HCT116 (cell line): ENCODE data around the gene RRBP1. TPM values are rescaled to one million over a fixed set of nuclear protein-coding genes. Genes with fewer than 3 reads are reported as not detected.

ENCODE experiments used
- ATAC-seq: fragments of 200-7000 bp; cut with Tn5 transposase; 2 replicates; pipeline ENCODE4 v1.9.1; 2020; ENCODE audit warnings: mild to moderate bottlenecking, moderate library complexity
- BruUV-seq: library from RNA; stranded (reverse); fragments of 400-500 nt; replicated peaks from 2 replicates; lab custom pipeline; 2021; lab: Mats Ljungman, UMichigan
- CTCF ChIA-PET: fragments of 300-600 bp; sonication (Branson Sonifier 250); formaldehyde crosslinking; loops from one replicate; lab custom pipeline; 2021; ENCODE audit warnings: antibody characterized with exemption; lab: Charles Lee
- POLR2A ChIA-PET: fragments of 300-600, 350-600 bp; sonication (Branson Sonifier 250); formaldehyde crosslinking; loops from one replicate; lab custom pipeline; 2021; ENCODE audit warnings: antibody characterized with exemption; lab: Charles Lee
- RAD21 ChIA-PET, 2 experiments: fragments of 300-600 bp; sonication (Branson Sonifier 250); formaldehyde crosslinking; loops; one replicate each; lab custom pipeline; 2023; ENCODE audit warnings: low total read pairs in 2 of 2; ENCODE audit not compliant: uncharacterized antibody in 2 of 2, unreplicated experiment in 2 of 2, low non-redundant PET in 1 of 2; lab: Charles Lee
- DNase-seq: peaks from one replicate; pipeline ENCODE4 v3.0.0-alpha.2; 2010; ENCODE audit warnings: low read depth, low spot score
- H2AFZ ChIP-seq: fragments of 200-600 bp; shearing (Covaris generic), sonication (generic); 2 replicates; pipeline ENCODE4 v1.6.1; 2017; ENCODE audit warnings: low read depth, mixed run types, mixed read lengths, antibody characterized with exemption, low read length; ENCODE audit not compliant: poor library complexity, severe bottlenecking
- H3K27ac ChIP-seq: 2 replicates; pipeline ENCODE4 v1.5.1; 2012; ENCODE audit warnings: low read depth, low read length
- H3K27me3 ChIP-seq: fragments of 200-600 bp; sonication (generic); 2 replicates; pipeline ENCODE4 v1.6.1; 2016; ENCODE audit warnings: mixed run types, low read length, mixed read lengths; ENCODE audit not compliant: insufficient read depth
- H3K36me3 ChIP-seq, 2 experiments: fragments of 200-500 bp in 1 of 2; fragments of 200-600 bp in 1 of 2; sonication (Bioruptor generic) in 1 of 2; sonication (generic) in 1 of 2; 2 replicates each; pipeline versions ENCODE4 v1.5.1 to v1.6.1; 2014 to 2016; ENCODE audit warnings: low read length in 2 of 2, inconsistent platforms in 1 of 2, mixed read lengths in 1 of 2, mixed run types in 1 of 2; ENCODE audit not compliant: insufficient read depth in 2 of 2, control insufficient read depth in 1 of 2
- H3K4me1 ChIP-seq, 2 experiments: fragments of 200-600 bp in 1 of 2; sonication (generic) in 1 of 2; 2 replicates each; pipeline versions ENCODE4 v1.5.1 to v1.6.1; 2012 to 2017; ENCODE audit warnings: low read length in 2 of 2, inconsistent platforms in 1 of 2, mild to moderate bottlenecking in 1 of 2, mixed read lengths in 1 of 2, mixed run types in 1 of 2, moderate library complexity in 1 of 2; ENCODE audit not compliant: insufficient read depth in 2 of 2, control insufficient read depth in 1 of 2
- H3K4me2 ChIP-seq: fragments of 200-600 bp; sonication (generic); 2 replicates; pipeline ENCODE4 v1.6.1; 2017; ENCODE audit warnings: mixed run types, low read length, mixed read lengths
- H3K4me3 ChIP-seq, 2 experiments: fragments of 200-600 bp in 1 of 2; sonication (generic) in 1 of 2; replicated peaks in 1 of 2; 2 replicates each; pipeline ENCODE4 v1.5.1; 2011 to 2016; ENCODE audit warnings: low read length in 2 of 2, control low read depth in 1 of 2, low read depth in 1 of 2, mild to moderate bottlenecking in 1 of 2, mixed read lengths in 1 of 2, mixed run types in 1 of 2
- H3K79me2 ChIP-seq: fragments of 200-600 bp; sonication (generic); 2 replicates; pipeline ENCODE4 v1.6.1; 2017; ENCODE audit warnings: mild to moderate bottlenecking, mixed run types, low read length, moderate library complexity, mixed read lengths; ENCODE audit not compliant: insufficient read depth
- H3K9ac ChIP-seq: fragments of 200-600 bp; sonication (generic); 2 replicates; pipeline ENCODE4 v1.6.1; 2016; ENCODE audit warnings: low read length, mixed read lengths
- H3K9me2 ChIP-seq: fragments of 200-600 bp; sonication (generic), shearing (Covaris generic); 2 replicates; pipeline ENCODE4 v1.6.1; 2017; ENCODE audit warnings: mixed run types, mild to moderate bottlenecking, moderate library complexity; ENCODE audit not compliant: insufficient read depth
- H3K9me3 ChIP-seq, 2 experiments: fragments of 200-500 bp in 1 of 2; fragments of 200-600 bp in 1 of 2; sonication (Bioruptor generic) in 1 of 2; sonication (generic) in 1 of 2; 2 replicates each; pipeline ENCODE4 v1.6.1; 2014 to 2017; ENCODE audit warnings: low read length in 2 of 2, mixed read lengths in 2 of 2, inconsistent platforms in 1 of 2, low read depth in 1 of 2, mild to moderate bottlenecking in 1 of 2, mixed run types in 1 of 2, moderate library complexity in 1 of 2; ENCODE audit not compliant: control insufficient read depth in 1 of 2, insufficient read depth in 1 of 2
- H4K20me1 ChIP-seq: fragments of 200-600 bp; sonication (generic), shearing (Covaris generic); 2 replicates; pipeline ENCODE4 v1.6.1; 2017; ENCODE audit warnings: mixed run types, mild to moderate bottlenecking, moderate library complexity; ENCODE audit not compliant: insufficient read depth
- ATF3 ChIP-seq: IDR thresholded peaks from 2 replicates; pipeline ENCODE4 v1.6.1; 2012
- CTCF ChIP-seq, 3 experiments: fragments of 200-600 bp in 1 of 3; sonication (generic) in 1 of 3; IDR thresholded peaks in 2 of 3; conservative IDR thresholded peaks in 1 of 3; 2 replicates each; pipeline ENCODE4 v1.5.1; 2012 to 2017; ENCODE audit warnings: low read depth in 2 of 3, low read length in 2 of 3, antibody characterized with exemption in 1 of 3, borderline replicate concordance in 1 of 3, control low read depth in 1 of 3, mild to moderate bottlenecking in 1 of 3, mixed read lengths in 1 of 3, mixed run types in 1 of 3, moderate library complexity in 1 of 3; ENCODE audit not compliant: insufficient read depth in 1 of 3
- SP1 ChIP-seq: IDR thresholded peaks from 2 replicates; pipeline ENCODE4 v1.6.1; 2012; ENCODE audit warnings: low read depth
- intact Hi-C: fragments of 100-400 bp; cut with micrococcal nuclease; formaldehyde crosslinking; loops from 2 replicates; pipeline ENCODE4 v1.10.0; 2022
- total RNA-seq: library from RNA; stranded (reverse); gene quantifications from one replicate; pipeline ENCODE4 v1.2.1, GENCODE V29; 2021; ENCODE audit not compliant: unreplicated experiment

The RRBP1 gene
- total RNA-seq, 1 experiment from 2014 or later, result 123 TPM

GRCh38 chr20:17594443-17594842, 87.6 kb downstream of the RRBP1 start:
- peak; percentile 57 for TF ChIP-seq SP1
- no peak for TF ChIP-seq CTCF (IDR thresholded peaks at IDR 0.05 in 2 of 3, conservative IDR thresholded peaks at IDR 0.05 in 1 of 3; ENCODE audit: borderline replicate concordance in 1 of 3, insufficient read depth in 1 of 3, low read depth in 2 of 3, low read length in 2 of 3)
- H4K20me1 ChIP-seq, result peaks cover 18% of the 10 kb centered on the region; the same call in 1 of the 2 replicates
- H3K27me3 ChIP-seq, result no peaks in the 10 kb centered on the region
- H3K36me3 ChIP-seq, result 0 out of 4 replicates have a peak, but pooled peaks cover 0 to 14% of the 10 kb centered on the region in 2 experiments
- POLR2A ChIA-PET, result interaction anchor here (0.8 to 1.9 kb wide), 3 partner anchors 10 to 25 kb away, joined by 3 to 9 read pairs (median 4); partner anchors contain the start of gene DSTN
- intact Hi-C loops, result no loop called here
- ATAC-seq (peak; percentile 59), DNase-seq (no peak)
- BruUV-seq, result no TSS peak
- no peaks in the 10 kb centered on the region for H3K9me3 ChIP-seq
- H3K27ac ChIP-seq, result no peak overlapping the region
- peaks cover 99% of the 10 kb centered on the region for H3K79me2 ChIP-seq
- H3K4me3 ChIP-seq, result no peak overlapping the region
- no peaks in the 10 kb centered on the region for H3K9me2 ChIP-seq
- H3K9ac ChIP-seq, result no peak overlapping the region
- RAD21 ChIA-PET, result no interaction called here
- peaks cover 4 to 25% of the 10 kb centered on the region in 2 experiments; a peak in 3 of 4 replicates for H3K4me1 ChIP-seq
- CTCF ChIA-PET, result interaction anchor here (1.5 kb wide), 1 partner anchor 791 kb away, joined by 3 read pairs; no protein-coding TSS in a partner anchor
- H3K4me2 ChIP-seq, result peak overlapping the region; percentile 1; the same call in 1 of the 2 replicates
- no peak overlapping the region for H2AFZ ChIP-seq

- DNase-seq (no peak), ATAC-seq (no peak)
- intact Hi-C loops, result no loop called here
- H4K20me1 ChIP-seq, result peaks cover 18% of the 10 kb centered on the region; the same call in 1 of the 2 replicates
- peaks cover 4 to 25% of the 10 kb centered on the region in 2 experiments; a peak in 3 of 4 replicates for H3K4me1 ChIP-seq
- H3K27me3 ChIP-seq, result no peaks in the 10 kb centered on the region
- peaks cover 99% of the 10 kb centered on the region for H3K79me2 ChIP-seq
- no peak overlapping the region for H2AFZ ChIP-seq
- no peak overlapping the region for H3K27ac ChIP-seq
- no peak overlapping the region for H3K4me3 ChIP-seq
- peak overlapping the region; percentile 1; the same call in 1 of the 2 replicates for H3K4me2 ChIP-seq
- no peaks in the 10 kb centered on the region for H3K9me3 ChIP-seq
- H3K36me3 ChIP-seq, result 0 out of 4 replicates have a peak, but pooled peaks cover 0 to 12% of the 10 kb centered on the region in 2 experiments
- CTCF ChIA-PET, result interaction anchor here (1.5 kb wide), 1 partner anchor 790 kb away, joined by 3 read pairs; no protein-coding TSS in a partner anchor
- H3K9ac ChIP-seq, result no peak overlapping the region
- POLR2A ChIA-PET, result interaction anchor here (1.3 to 1.9 kb wide), 2 partner anchors 17 to 24 kb away, joined by 4 to 9 read pairs; partner anchors contain the start of gene DSTN
- no peaks in the 10 kb centered on the region for H3K9me2 ChIP-seq
- TF ChIP-seq CTCF (IDR thresholded peaks at IDR 0.05 in 2 of 3, conservative IDR thresholded peaks at IDR 0.05 in 1 of 3; ENCODE audit: borderline replicate concordance in 1 of 3, insufficient read depth in 1 of 3, low read depth in 2 of 3, low read length in 2 of 3) (no peak), ATF3 (no peak)
- BruUV-seq, result no TSS peak
- RAD21 ChIA-PET, result no interaction called here
Measured at GRCh38 chr20:17593902-17594301, 88.1 kb downstream of the RRBP1 start.
